HCT116 (cell line): Measurements from ENCODE around the gene SNX20.

ENCODE experiments used
- CTCF ChIP-seq, 3 experiments: fragments of 200-600 bp in 1 of 3; sonication (generic) in 1 of 3; IDR thresholded peaks in 2 of 3; conservative IDR thresholded peaks in 1 of 3; 2 replicates each; pipeline ENCODE4 v1.5.1; 2012 to 2017; ENCODE audit warnings: low read depth in 2 of 3, low read length in 2 of 3, antibody characterized with exemption in 1 of 3, borderline replicate concordance in 1 of 3, control low read depth in 1 of 3, mild to moderate bottlenecking in 1 of 3, mixed read lengths in 1 of 3, mixed run types in 1 of 3, moderate library complexity in 1 of 3; ENCODE audit not compliant: insufficient read depth in 1 of 3
- EZH2phosphoT487 ChIP-seq: fragments of 200-600 bp; IDR thresholded peaks from 2 replicates; pipeline ENCODE4 v1.6.1; 2018; ENCODE audit warnings: antibody characterized with exemption, borderline replicate concordance
- POLR2A ChIP-seq: IDR thresholded peaks from 2 replicates; pipeline ENCODE4 v1.7.0; 2011; ENCODE audit warnings: borderline replicate concordance; ENCODE audit not compliant: insufficient read depth, insufficient read length; ENCODE audit errors: extremely low read depth
- POLR2AphosphoS5 ChIP-seq: IDR thresholded peaks from 2 replicates; pipeline ENCODE4 v1.6.1; 2011; ENCODE audit warnings: mild to moderate bottlenecking, low read depth, low read length, moderate library complexity
- RAD21 ChIP-seq: IDR thresholded peaks from 2 replicates; pipeline ENCODE4 v1.6.1; 2012; ENCODE audit warnings: low read depth, mild to moderate bottlenecking
- REST ChIP-seq: IDR thresholded peaks from 2 replicates; pipeline ENCODE4 v1.6.1; 2012; ENCODE audit warnings: low read depth
- SIN3A ChIP-seq: IDR thresholded peaks from 2 replicates; pipeline ENCODE4 v1.6.1; 2012; ENCODE audit warnings: low read depth
- SP1 ChIP-seq: IDR thresholded peaks from 2 replicates; pipeline ENCODE4 v1.6.1; 2012; ENCODE audit warnings: low read depth
- SRF ChIP-seq: IDR thresholded peaks from 2 replicates; pipeline ENCODE4 v1.6.1; 2012; ENCODE audit warnings: low read depth
- YY1 ChIP-seq: IDR thresholded peaks from 2 replicates; pipeline ENCODE4 v1.6.1; 2011; ENCODE audit warnings: low read length, low read depth, moderate library complexity, mild to moderate bottlenecking; ENCODE audit not compliant: insufficient replicate concordance; ENCODE audit errors: extremely low read depth
- ZBTB33 ChIP-seq: IDR thresholded peaks from 2 replicates; pipeline ENCODE4 v1.6.1; 2011; ENCODE audit warnings: mild to moderate bottlenecking, low read length, moderate library complexity; ENCODE audit not compliant: insufficient replicate concordance; ENCODE audit errors: extremely low read depth
- ZFX ChIP-seq: fragments of 450-650 bp; IDR thresholded peaks from 2 replicates; pipeline ENCODE4 v1.6.1; 2017

GRCh38 chr16:50705436-50706110 is 24.5 kb upstream of the SNX20 start:
- TF ChIP-seq CTCF (IDR thresholded peaks at IDR 0.05 in 2 of 3, conservative IDR thresholded peaks at IDR 0.05 in 1 of 3; ENCODE audit: borderline replicate concordance in 1 of 3, insufficient read depth in 1 of 3, low read depth in 2 of 3, low read length in 2 of 3) (no peak), RAD21 (no peak), POLR2A (no peak), POLR2AphosphoS5 (no peak), SP1 (no peak), EZH2phosphoT487 (no peak), REST (no peak), ZBTB33 (no peak), YY1 (no peak), SRF (no peak), SIN3A (no peak), ZFX (no peak)
